HEK293 (cell line): ENCODE measurements around the gene TRNP1.

Source experiments
- ATF2 ChIP-seq: fragments of 450-650 bp; formaldehyde crosslinking; IDR thresholded peaks from 2 replicates; pipeline ENCODE4 v1.5.1; 2016; ENCODE audit warnings: missing biosample characterization, missing genetic modification characterization, low read depth
- BCL11A ChIP-seq: fragments of 450-650 bp; formaldehyde crosslinking; IDR thresholded peaks from 2 replicates; pipeline ENCODE4 v1.5.1; 2016; ENCODE audit warnings: low read depth, missing biosample characterization, missing genetic modification characterization
- GLI4 ChIP-seq: fragments of 450-650 bp; formaldehyde crosslinking; IDR thresholded peaks from 2 replicates; pipeline ENCODE4 v1.5.1; 2016; ENCODE audit warnings: missing biosample characterization, missing genetic modification characterization
- GLIS1 ChIP-seq: fragments of 450-650 bp; formaldehyde crosslinking; IDR thresholded peaks from 2 replicates; pipeline ENCODE4 v1.5.1; 2016; ENCODE audit warnings: missing biosample characterization, missing genetic modification characterization
- HIC1 ChIP-seq: fragments of 450-650 bp; formaldehyde crosslinking; IDR thresholded peaks from 2 replicates; pipeline ENCODE4 v1.5.1; 2016; ENCODE audit warnings: missing biosample characterization, missing genetic modification characterization
- IKZF3 ChIP-seq: fragments of 450-650 bp; IDR thresholded peaks from 2 replicates; pipeline ENCODE4 v1.5.0; 2018; ENCODE audit warnings: missing biosample characterization, mild to moderate bottlenecking, missing genetic modification characterization, moderate library complexity
- KLF16 ChIP-seq: fragments of 450-650 bp; formaldehyde crosslinking; IDR thresholded peaks from 2 replicates; pipeline ENCODE4 v1.5.1; 2017; ENCODE audit warnings: missing biosample characterization, missing genetic modification characterization
- KLF7 ChIP-seq: fragments of 450-650 bp; formaldehyde crosslinking; IDR thresholded peaks from 2 replicates; pipeline ENCODE4 v1.5.1; 2016; ENCODE audit warnings: missing biosample characterization, missing genetic modification characterization, borderline replicate concordance
- SALL2 ChIP-seq: fragments of 450-650 bp; formaldehyde crosslinking; IDR thresholded peaks from 2 replicates; pipeline ENCODE4 v1.5.0; 2017; ENCODE audit warnings: missing biosample characterization, mild to moderate bottlenecking, missing genetic modification characterization, borderline replicate concordance
- ZBTB11 ChIP-seq: fragments of 450-650 bp; formaldehyde crosslinking; conservative IDR thresholded peaks from 2 replicates; pipeline ENCODE4 v1.5.1; 2016; ENCODE audit warnings: low read depth, missing biosample characterization, missing genetic modification characterization
- ZBTB17 ChIP-seq: fragments of 450-650 bp; formaldehyde crosslinking; IDR thresholded peaks from 2 replicates; pipeline ENCODE4 v1.5.1; 2016; ENCODE audit warnings: missing biosample characterization, missing genetic modification characterization
- ZBTB20 ChIP-seq: fragments of 450-650 bp; formaldehyde crosslinking; IDR thresholded peaks from 2 replicates; pipeline ENCODE4 v1.5.1; 2016; ENCODE audit warnings: missing biosample characterization, missing genetic modification characterization
- ZBTB44 ChIP-seq: fragments of 450-650 bp; IDR thresholded peaks from 2 replicates; pipeline ENCODE4 v1.5.1; 2018; ENCODE audit warnings: missing biosample characterization, mild to moderate bottlenecking, missing genetic modification characterization
- ZBTB48 ChIP-seq: fragments of 450-650 bp; formaldehyde crosslinking; IDR thresholded peaks from 2 replicates; pipeline ENCODE4 v1.5.1; 2016; ENCODE audit warnings: missing biosample characterization, missing genetic modification characterization
- ZFP37 ChIP-seq: fragments of 450-650 bp; formaldehyde crosslinking; IDR thresholded peaks from 2 replicates; pipeline ENCODE4 v1.5.1; 2016; ENCODE audit warnings: missing biosample characterization, missing genetic modification characterization
- ZFP41 ChIP-seq: fragments of 450-650 bp; formaldehyde crosslinking; IDR thresholded peaks from 2 replicates; pipeline ENCODE4 v1.5.1; 2016; ENCODE audit warnings: missing biosample characterization, missing genetic modification characterization, borderline replicate concordance
- ZFP69B ChIP-seq: fragments of 450-650 bp; formaldehyde crosslinking; IDR thresholded peaks from 2 replicates; pipeline ENCODE4 v1.5.1; 2016; ENCODE audit warnings: missing biosample characterization, missing genetic modification characterization
- ZNF138 ChIP-seq: fragments of 450-650 bp; formaldehyde crosslinking; IDR thresholded peaks from 2 replicates; pipeline ENCODE4 v1.5.1; 2016; ENCODE audit warnings: missing biosample characterization, missing genetic modification characterization, borderline replicate concordance
- ZNF175 ChIP-seq: fragments of 450-650 bp; formaldehyde crosslinking; IDR thresholded peaks from 2 replicates; pipeline ENCODE4 v1.5.1; 2016; ENCODE audit warnings: missing biosample characterization, missing genetic modification characterization
- ZNF423 ChIP-seq: fragments of 450-650 bp; formaldehyde crosslinking; IDR thresholded peaks from 2 replicates; pipeline ENCODE4 v1.5.1; 2016; ENCODE audit warnings: missing biosample characterization, missing genetic modification characterization
- ZNF513 ChIP-seq: fragments of 450-650 bp; IDR thresholded peaks from 2 replicates; pipeline ENCODE4 v1.5.1; 2018; ENCODE audit warnings: missing biosample characterization, missing genetic modification characterization
- ZNF580 ChIP-seq: fragments of 450-650 bp; formaldehyde crosslinking; IDR thresholded peaks from 2 replicates; pipeline ENCODE4 v1.5.1; 2016; ENCODE audit warnings: missing biosample characterization, missing genetic modification characterization
- ZNF610 ChIP-seq: fragments of 450-650 bp; formaldehyde crosslinking; IDR thresholded peaks from 2 replicates; pipeline ENCODE4 v1.5.1; 2016; ENCODE audit warnings: missing biosample characterization, missing genetic modification characterization, borderline replicate concordance
- ZNF623 ChIP-seq: fragments of 450-650 bp; formaldehyde crosslinking; IDR thresholded peaks from 2 replicates; pipeline ENCODE4 v1.5.1; 2016; ENCODE audit warnings: missing biosample characterization, missing genetic modification characterization
- ZNF626 ChIP-seq: fragments of 450-650 bp; sonication (Bioruptor Pico); formaldehyde crosslinking; IDR thresholded peaks from 2 replicates; pipeline ENCODE4 v1.5.1; 2018; ENCODE audit warnings: missing biosample characterization, missing genetic modification characterization, inconsistent platforms
- ZNF629 ChIP-seq: fragments of 450-650 bp; formaldehyde crosslinking; IDR thresholded peaks from 2 replicates; pipeline ENCODE4 v1.5.1; 2017; ENCODE audit warnings: missing biosample characterization, missing genetic modification characterization
- ZNF664 ChIP-seq: fragments of 450-650 bp; formaldehyde crosslinking; IDR thresholded peaks from 2 replicates; pipeline ENCODE4 v1.5.1; 2016; ENCODE audit warnings: missing biosample characterization, missing genetic modification characterization
- ZNF704 ChIP-seq: fragments of 450-650 bp; formaldehyde crosslinking; IDR thresholded peaks from 2 replicates; pipeline ENCODE4 v1.5.1; 2016; ENCODE audit warnings: missing biosample characterization, missing genetic modification characterization
- ZNF707 ChIP-seq: fragments of 450-650 bp; formaldehyde crosslinking; IDR thresholded peaks from 2 replicates; pipeline ENCODE4 v1.5.1; 2016; ENCODE audit warnings: missing biosample characterization, missing genetic modification characterization

The TRNP1 gene

GRCh38 chr1:27045973-27046558 lies 52.6 kb downstream of the TRNP1 start (continued):
- TF ChIP-seq HIC1 (tag by site-specific recombination) (no peak), ZNF623 (tag by site-specific recombination) (peak; percentile 13; the same call in 1 of the 2 replicates), ZBTB17 (tag by site-specific recombination) (peak; percentile 31; the same call in 1 of the 2 replicates), ZFP69B (tag by site-specific recombination) (0 out of 2 replicates have a peak, but pooled peaks have one; percentile 52), ZNF513 (tag by site-specific recombination) (no peak), ATF2 (no peak), ZNF580 (tag by site-specific recombination) (peak; percentile 84), ZBTB48 (tag by site-specific recombination) (peak; percentile 73), ZBTB44 (no peak), ZNF423 (tag by site-specific recombination) (no peak), ZNF175 (tag by site-specific recombination) (no peak), ZNF610 (tag by site-specific recombination) (peak; percentile 38; the same call in 1 of the 2 replicates), ZNF138 (tag by site-specific recombination) (no peak), ZNF704 (tag by site-specific recombination) (no peak), KLF16 (no peak), IKZF3 (no peak), ZNF629 (peak; percentile 73; the same call in 1 of the 2 replicates), ZFP37 (tag by site-specific recombination) (peak; percentile 36; the same call in 1 of the 2 replicates), ZFP41 (tag by site-specific recombination) (no peak), ZBTB20 (no peak), GLIS1 (0 out of 2 replicates have a peak, but pooled peaks have one; percentile 58), ZNF707 (tag by site-specific recombination) (no peak), SALL2 (tag by site-specific recombination) (no peak), GLI4 (tag by site-specific recombination) (no peak), KLF7 (peak; percentile 47; the same call in 1 of the 2 replicates), ZNF626 (no peak), ZBTB11 (tag by site-specific recombination) (no peak), ZNF664 (tag by site-specific recombination) (no peak), BCL11A (tag by site-specific recombination) (peak; percentile 91; the same call in 1 of the 2 replicates)
